Testis (tissue), 3 donors: ENCODE measurements around the gene EPHB1. TPM values are rescaled to one million over a fixed set of nuclear protein-coding genes. Genes with fewer than 3 reads are reported as not detected.
A peak's percentile ranks its signal among the peaks of the same experiment; 100 is the strongest.

Experiments
- DNase-seq: peaks from one replicate; pipeline ENCODE4 v3.0.0-alpha.2; 2019
- H3K27ac ChIP-seq, 2 donors: fragments of 200-600 bp; sonication (generic); one replicate each; pipeline ENCODE4 v1.5.1; 2019
- H3K27me3 ChIP-seq: fragments of 200-600 bp; sonication (generic); one replicate; pipeline ENCODE4 v1.5.1; 2019
- H3K36me3 ChIP-seq: fragments of 200-600 bp; sonication (generic); one replicate; pipeline ENCODE4 v1.5.1; 2017; ENCODE audit warnings: low read depth; ENCODE audit errors: missing control alignments
- H3K4me1 ChIP-seq: fragments of 200-600 bp; sonication (generic); one replicate; pipeline ENCODE4 v1.5.1; 2019
- H3K4me3 ChIP-seq, 2 donors: fragments of 200-600 bp; sonication (generic); one replicate each; pipeline ENCODE4 v1.5.1; 2017 to 2019
- H3K9me3 ChIP-seq: fragments of 200-600 bp; sonication (generic); one replicate; pipeline ENCODE4 v1.5.1; 2017
- POLR2A ChIP-seq: fragments of 450-650 bp; IDR thresholded peaks from one replicate; pipeline ENCODE4 v1.6.1; 2017; ENCODE audit warnings: antibody characterized with exemption, mild to moderate bottlenecking, moderate library complexity
- WGBS, 2 donors: methylation state at CpG; one replicate each; pipeline ENCODE4 v1.1.5; 2018; 5-methylcytosine and 5-hydroxymethylcytosine counted together
- intact Hi-C: fragments of 100-400 bp; cut with DNase I; formaldehyde crosslinking; loops from one replicate; pipeline ENCODE4 v1.15.1; 2023; ENCODE audit warnings: low total_unique reads
- polyA plus RNA-seq: library from polyadenylated mRNA; stranded (reverse); fragments of 350-450 nt; fragmentation: Illumina TruSeq; extraction: RNeasy Lipid Tissue Mini Kit (QIAGEN cat#74804); gene quantifications from one replicate; pipeline ENCODE4 v1.2.3, GENCODE V29; 2014; ENCODE audit warnings: low read depth, low replicate concordance; ENCODE audit not compliant: insufficient read depth
- total RNA-seq, 2 donors: library from RNA; depleted of rRNA; stranded (reverse); fragments of >200 nt; gene quantifications; one replicate each; pipeline ENCODE4 v1.2.3, GENCODE V29; 2016
- TF ChIP-seq, protein P1 (sequence below), 3 experiments: fragments of 450-650 bp in 2 of 3; fragments of 200-600 bp in 1 of 3; sonication (generic) in 1 of 3; IDR thresholded peaks; one replicate each; pipeline ENCODE4 v1.5.1; 2016 to 2019; ENCODE audit warnings: antibody characterized with exemption in 3 of 3, mild to moderate bottlenecking in 2 of 3, moderate library complexity in 1 of 3

The EPHB1 gene
- total and polyA plus RNA-seq, 3 donors from 2014 or later: 20.8 to 37.1 (median 31.3) TPM

GRCh38 chr3:134808835-134809234 is 13.8 kb downstream of the EPHB1 start:
- intact Hi-C loops: no loop called here
- TF ChIP-seq, protein P1, sequence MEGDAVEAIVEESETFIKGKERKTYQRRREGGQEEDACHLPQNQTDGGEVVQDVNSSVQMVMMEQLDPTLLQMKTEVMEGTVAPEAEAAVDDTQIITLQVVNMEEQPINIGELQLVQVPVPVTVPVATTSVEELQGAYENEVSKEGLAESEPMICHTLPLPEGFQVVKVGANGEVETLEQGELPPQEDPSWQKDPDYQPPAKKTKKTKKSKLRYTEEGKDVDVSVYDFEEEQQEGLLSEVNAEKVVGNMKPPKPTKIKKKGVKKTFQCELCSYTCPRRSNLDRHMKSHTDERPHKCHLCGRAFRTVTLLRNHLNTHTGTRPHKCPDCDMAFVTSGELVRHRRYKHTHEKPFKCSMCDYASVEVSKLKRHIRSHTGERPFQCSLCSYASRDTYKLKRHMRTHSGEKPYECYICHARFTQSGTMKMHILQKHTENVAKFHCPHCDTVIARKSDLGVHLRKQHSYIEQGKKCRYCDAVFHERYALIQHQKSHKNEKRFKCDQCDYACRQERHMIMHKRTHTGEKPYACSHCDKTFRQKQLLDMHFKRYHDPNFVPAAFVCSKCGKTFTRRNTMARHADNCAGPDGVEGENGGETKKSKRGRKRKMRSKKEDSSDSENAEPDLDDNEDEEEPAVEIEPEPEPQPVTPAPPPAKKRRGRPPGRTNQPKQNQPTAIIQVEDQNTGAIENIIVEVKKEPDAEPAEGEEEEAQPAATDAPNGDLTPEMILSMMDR (IDR thresholded peaks at IDR 0.05): no peak
- no peak for TF ChIP-seq POLR2A

GRCh38 chr3:134809427-134810051 is 14.5 kb downstream of the EPHB1 start:
- Histone ChIP-seq H3K36me3 (no peaks in the 10 kb centered on the region), H3K9me3 (no peaks in the 10 kb centered on the region), H3K27me3 (no peaks in the 10 kb centered on the region), H3K4me1 (peaks cover 7% of the 10 kb centered on the region), H3K27ac (no peak overlapping the region), H3K4me3 (no peak overlapping the region)
- DNase-seq: no peak
- TF ChIP-seq POLR2A: no peak
- TF ChIP-seq, protein P1 (IDR thresholded peaks at IDR 0.05): no peak
- WGBS, 2 donors: 65 to 92% methylated on average over 5 of the region's 5 CpGs
- intact Hi-C loops: no loop called here

More at GRCh38 chr3:134808835-134809234, 13.8 kb downstream of the EPHB1 start:
- no peak for DNase-seq
- Histone ChIP-seq H3K36me3 (no peaks in the 10 kb centered on the region), H3K4me3 (no peak overlapping the region), H3K9me3 (no peaks in the 10 kb centered on the region), H3K27me3 (no peaks in the 10 kb centered on the region), H3K27ac (peak overlapping the region in 1 of 2 donors; percentile 21), H3K4me1 (peaks cover 7% of the 10 kb centered on the region)
- 97 to 98% methylated on average over 1 of the region's 1 CpG for WGBS, 2 donors

DNA sequence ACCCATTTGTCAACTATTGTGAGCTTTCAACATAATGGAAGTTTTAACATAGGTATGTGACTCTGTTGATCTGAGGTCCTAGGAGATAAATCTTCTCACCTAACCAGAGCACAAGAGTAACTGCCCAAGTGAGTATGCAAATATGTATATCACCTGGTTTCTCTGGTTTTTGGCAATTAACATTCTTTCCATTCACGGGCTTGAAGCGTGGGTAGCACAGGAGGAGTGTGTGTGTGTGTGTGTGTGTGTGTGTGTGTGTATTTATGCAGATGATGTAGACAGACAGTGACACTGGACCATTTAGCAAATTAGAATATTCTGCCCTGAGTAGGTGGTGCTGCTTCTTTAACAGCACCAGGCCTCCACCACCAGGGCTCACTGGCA is 15.0 kb downstream of the EPHB1 start:
- intact Hi-C loops: no loop called here
- Histone ChIP-seq H3K4me1 (peaks cover 7% of the 10 kb centered on the region), H3K27me3 (no peaks in the 10 kb centered on the region), H3K36me3 (no peaks in the 10 kb centered on the region), H3K4me3 (no peak overlapping the region), H3K27ac (no peak overlapping the region), H3K9me3 (no peaks in the 10 kb centered on the region)
- no peak for DNase-seq
- TF ChIP-seq POLR2A: no peak
- TF ChIP-seq, protein P1 (IDR thresholded peaks at IDR 0.05): no peak
- 40 to 75% methylated on average over 2 of the region's 2 CpGs for WGBS, 2 donors

DNA sequence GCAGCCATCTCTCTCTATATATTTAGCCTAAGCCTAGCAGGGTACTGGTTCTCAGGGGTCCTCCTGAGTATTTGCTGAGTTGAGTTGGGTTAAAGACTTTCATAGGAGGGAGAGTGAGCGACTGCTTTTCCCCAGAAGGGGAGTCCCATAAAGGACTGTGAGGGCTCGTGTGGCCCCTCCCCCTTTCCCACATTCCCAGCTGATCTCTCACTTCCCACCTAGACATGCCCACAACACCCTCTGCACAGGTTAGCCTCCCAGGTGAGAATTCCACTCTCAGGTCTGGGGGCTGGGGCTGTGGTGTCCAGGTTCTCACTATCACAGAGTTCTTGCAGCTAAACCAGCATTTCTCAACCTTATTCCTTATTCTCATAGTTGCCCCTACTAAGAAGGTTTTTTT is 15.8 kb downstream of the EPHB1 start:
- no peaks in the 10 kb centered on the region for H3K9me3 ChIP-seq
- no peak overlapping the region for H3K4me3 ChIP-seq
- intact Hi-C loops: no loop called here
- H3K27me3 ChIP-seq: no peaks in the 10 kb centered on the region
- no peaks in the 10 kb centered on the region for H3K36me3 ChIP-seq
- peaks cover 7% of the 10 kb centered on the region for H3K4me1 ChIP-seq
- no peak for DNase-seq
- TF ChIP-seq POLR2A: no peak
- TF ChIP-seq, protein P1 (IDR thresholded peaks at IDR 0.05): no peak
- H3K27ac ChIP-seq: no peak overlapping the region
- WGBS, 2 donors: 61 to 82% methylated on average over 2 of the region's 2 CpGs

- H3K27me3 ChIP-seq: no peaks in the 10 kb centered on the region
- TF ChIP-seq, protein P1 (IDR thresholded peaks at IDR 0.05): no peak
- TF ChIP-seq POLR2A: no peak
- H3K4me3 ChIP-seq: no peak overlapping the region
- intact Hi-C loops: no loop called here
- no peak overlapping the region for H3K27ac ChIP-seq
- no peaks in the 10 kb centered on the region for H3K9me3 ChIP-seq
- peaks cover 7% of the 10 kb centered on the region for H3K4me1 ChIP-seq
- no peaks in the 10 kb centered on the region for H3K36me3 ChIP-seq
- no peak for DNase-seq
- 25 to 42% methylated on average over 1 of the region's 1 CpG for WGBS, 2 donors
Observed at GRCh38 chr3:134813618-134814017, 18.6 kb downstream of the EPHB1 start.
